Neural cell (in vitro differentiated cells): ENCODE results near the gene POLR1E. TPM values are rescaled to one million over a fixed set of nuclear protein-coding genes. Genes with fewer than 3 reads are reported as not detected.

ENCODE experiments used
- H2AFZ ChIP-seq: fragments of 200-600, 300-800 bp; sonication (generic), shearing (Covaris generic); 2 replicates; pipeline ENCODE4 v1.6.0; 2014; ENCODE audit warnings: low read depth, mild to moderate bottlenecking, antibody characterized with exemption, low read length, moderate library complexity
- H3F3A ChIP-seq: fragments of 200-600 bp; shearing (Covaris generic); 2 replicates; pipeline ENCODE4 v1.6.1; 2016; ENCODE audit warnings: mild to moderate bottlenecking, moderate library complexity, mixed read lengths, antibody characterized with exemption, low read length; ENCODE audit not compliant: insufficient read depth, poor library complexity, severe bottlenecking
- H3K27ac ChIP-seq: fragments of 200-600, 300-800 bp; sonication (generic), shearing (Covaris generic); 2 replicates; pipeline ENCODE4 v1.5.1; 2014; ENCODE audit warnings: mild to moderate bottlenecking, low read length, moderate library complexity
- H3K27me3 ChIP-seq: fragments of 300-800, 200-600 bp; sonication (generic), shearing (Covaris generic); 2 replicates; pipeline ENCODE4 v1.6.0; 2014; ENCODE audit warnings: mild to moderate bottlenecking, low read depth, low read length, moderate library complexity; ENCODE audit not compliant: insufficient read depth
- H3K36me3 ChIP-seq: fragments of 300-800, 200-600 bp; sonication (generic), shearing (Covaris generic); 2 replicates; pipeline ENCODE4 v1.5.1; 2014; ENCODE audit warnings: mild to moderate bottlenecking, antibody characterized with exemption, low read length, moderate library complexity; ENCODE audit not compliant: insufficient read depth
- H3K4me2 ChIP-seq: fragments of 300-800, 200-600 bp; sonication (generic), shearing (Covaris generic); 2 replicates; pipeline ENCODE4 v1.6.0; 2014; ENCODE audit warnings: mild to moderate bottlenecking, low read length
- H3K4me3 ChIP-seq: fragments of 300-800, 200-600 bp; sonication (generic), shearing (Covaris generic); 2 replicates; pipeline ENCODE4 v1.5.1; 2014; ENCODE audit warnings: mild to moderate bottlenecking, low read length, moderate library complexity
- H3K79me2 ChIP-seq: fragments of 200-600 bp; shearing (Covaris generic); replicated peaks from 2 replicates; pipeline ENCODE4 v1.6.0; 2014; ENCODE audit warnings: mild to moderate bottlenecking, low read length, moderate library complexity; ENCODE audit not compliant: insufficient read depth
- H3K9ac ChIP-seq: fragments of 300-800, 200-600 bp; sonication (generic), shearing (Covaris generic); 2 replicates; pipeline ENCODE4 v1.6.1; 2016; ENCODE audit warnings: mild to moderate bottlenecking, low read length, mixed read lengths
- H3K9me2 ChIP-seq: fragments of 200-600 bp; shearing (Covaris generic); 2 replicates; pipeline ENCODE4 v1.6.1; 2016; ENCODE audit warnings: mild to moderate bottlenecking, low read length, mixed read lengths; ENCODE audit not compliant: insufficient read depth
- H3K9me3 ChIP-seq: fragments of 200-600, 300-800 bp; sonication (generic), shearing (Covaris generic); 2 replicates; pipeline ENCODE4 v1.6.1; 2016; ENCODE audit warnings: mild to moderate bottlenecking, mixed run types, low read length, moderate library complexity, mixed read lengths
- H4K20me1 ChIP-seq: fragments of 200-600 bp; shearing (Covaris generic); 2 replicates; pipeline ENCODE4 v1.6.1; 2016; ENCODE audit warnings: mild to moderate bottlenecking, mixed run types; ENCODE audit not compliant: insufficient read depth
- CTCF ChIP-seq: fragments of 450-650 bp; IDR thresholded peaks from 2 replicates; pipeline ENCODE4 v1.5.1; 2014; ENCODE audit warnings: antibody characterized with exemption, mild to moderate bottlenecking, moderate library complexity; ENCODE audit not compliant: poor library complexity, severe bottlenecking
- EP300 ChIP-seq: fragments of 450-650 bp; conservative IDR thresholded peaks from 2 replicates; pipeline ENCODE4 v1.6.1; 2014; ENCODE audit warnings: antibody characterized with exemption, mild to moderate bottlenecking, moderate library complexity; ENCODE audit not compliant: poor library complexity, severe bottlenecking
- EZH2 ChIP-seq: fragments of 200-600, 300-800 bp; shearing (Covaris generic), sonication (generic); IDR thresholded peaks from 2 replicates; pipeline ENCODE4 v1.6.1; 2014; ENCODE audit warnings: antibody characterized with exemption, low read length, borderline replicate concordance, mild to moderate bottlenecking; ENCODE audit not compliant: insufficient read depth, poor library complexity, severe bottlenecking
- MXI1 ChIP-seq: fragments of 450-650 bp; conservative IDR thresholded peaks from 2 replicates; pipeline ENCODE4 v1.6.1; 2014; ENCODE audit warnings: antibody characterized with exemption, mild to moderate bottlenecking; ENCODE audit not compliant: poor library complexity, severe bottlenecking
- POLR2AphosphoS5 ChIP-seq: IDR thresholded peaks from 2 replicates; pipeline ENCODE4 v1.6.1; 2012
- RAD21 ChIP-seq: fragments of 450-650 bp; conservative IDR thresholded peaks from 2 replicates; pipeline ENCODE4 v1.6.1; 2014; ENCODE audit warnings: antibody characterized with exemption, mild to moderate bottlenecking, moderate library complexity
- SMC3 ChIP-seq: fragments of 450-650 bp; conservative IDR thresholded peaks from 2 replicates; pipeline ENCODE4 v1.6.1; 2014; ENCODE audit warnings: antibody characterized with exemption, mild to moderate bottlenecking, moderate library complexity; ENCODE audit not compliant: poor library complexity
- TAF1 ChIP-seq: IDR thresholded peaks from 2 replicates; pipeline ENCODE4 v1.6.1; 2012; ENCODE audit warnings: low read depth
- polyA plus RNA-seq: library from polyadenylated mRNA; depleted of rRNA; stranded (reverse); fragments of >200 nt; gene quantifications from 2 replicates; pipeline ENCODE4 v1.2.3, GENCODE V29; 2014
- TF ChIP-seq, protein P1 (sequence below): IDR thresholded peaks from 2 replicates; pipeline ENCODE4 v1.6.1; 2012; ENCODE audit warnings: borderline replicate concordance

POLR1E gene
- polyA plus RNA-seq, 1 donor from 2014 or later = 19.1 TPM

GRCh38 chr9:37542895-37543294 is 57.1 kb downstream of the POLR1E start:
- H3K4me2 ChIP-seq = no peak overlapping the region
- no peak overlapping the region for H2AFZ ChIP-seq
- H3K27ac ChIP-seq = no peak overlapping the region
- H3F3A ChIP-seq = no peaks in the 10 kb centered on the region
- no peaks in the 10 kb centered on the region for H3K36me3 ChIP-seq
- no peaks in the 10 kb centered on the region for H3K9me3 ChIP-seq
- H4K20me1 ChIP-seq = no peaks in the 10 kb centered on the region
- H3K9ac ChIP-seq = no peak overlapping the region
- H3K9me2 ChIP-seq = no peaks in the 10 kb centered on the region
- H3K27me3 ChIP-seq = no peaks in the 10 kb centered on the region
- no peak overlapping the region for H3K4me3 ChIP-seq
- no peaks in the 10 kb centered on the region for H3K79me2 ChIP-seq
- TF ChIP-seq POLR2AphosphoS5 = no peak
- no peak for TF ChIP-seq EZH2
- TF ChIP-seq RAD21 = no peak
- TF ChIP-seq EP300 = no peak
- no peak for TF ChIP-seq SMC3
- no peak for TF ChIP-seq TAF1
- no peak for TF ChIP-seq MXI1
- TF ChIP-seq, protein P1, sequence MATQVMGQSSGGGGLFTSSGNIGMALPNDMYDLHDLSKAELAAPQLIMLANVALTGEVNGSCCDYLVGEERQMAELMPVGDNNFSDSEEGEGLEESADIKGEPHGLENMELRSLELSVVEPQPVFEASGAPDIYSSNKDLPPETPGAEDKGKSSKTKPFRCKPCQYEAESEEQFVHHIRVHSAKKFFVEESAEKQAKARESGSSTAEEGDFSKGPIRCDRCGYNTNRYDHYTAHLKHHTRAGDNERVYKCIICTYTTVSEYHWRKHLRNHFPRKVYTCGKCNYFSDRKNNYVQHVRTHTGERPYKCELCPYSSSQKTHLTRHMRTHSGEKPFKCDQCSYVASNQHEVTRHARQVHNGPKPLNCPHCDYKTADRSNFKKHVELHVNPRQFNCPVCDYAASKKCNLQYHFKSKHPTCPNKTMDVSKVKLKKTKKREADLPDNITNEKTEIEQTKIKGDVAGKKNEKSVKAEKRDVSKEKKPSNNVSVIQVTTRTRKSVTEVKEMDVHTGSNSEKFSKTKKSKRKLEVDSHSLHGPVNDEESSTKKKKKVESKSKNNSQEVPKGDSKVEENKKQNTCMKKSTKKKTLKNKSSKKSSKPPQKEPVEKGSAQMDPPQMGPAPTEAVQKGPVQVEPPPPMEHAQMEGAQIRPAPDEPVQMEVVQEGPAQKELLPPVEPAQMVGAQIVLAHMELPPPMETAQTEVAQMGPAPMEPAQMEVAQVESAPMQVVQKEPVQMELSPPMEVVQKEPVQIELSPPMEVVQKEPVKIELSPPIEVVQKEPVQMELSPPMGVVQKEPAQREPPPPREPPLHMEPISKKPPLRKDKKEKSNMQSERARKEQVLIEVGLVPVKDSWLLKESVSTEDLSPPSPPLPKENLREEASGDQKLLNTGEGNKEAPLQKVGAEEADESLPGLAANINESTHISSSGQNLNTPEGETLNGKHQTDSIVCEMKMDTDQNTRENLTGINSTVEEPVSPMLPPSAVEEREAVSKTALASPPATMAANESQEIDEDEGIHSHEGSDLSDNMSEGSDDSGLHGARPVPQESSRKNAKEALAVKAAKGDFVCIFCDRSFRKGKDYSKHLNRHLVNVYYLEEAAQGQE = no peak

GRCh38 chr9:37543468-37543867 is 57.7 kb downstream of the POLR1E start:
- H3K9ac ChIP-seq = no peak overlapping the region
- H3K4me3 ChIP-seq = no peak overlapping the region
- no peak overlapping the region for H2AFZ ChIP-seq
- H3K36me3 ChIP-seq = no peaks in the 10 kb centered on the region
- H3K27ac ChIP-seq = no peak overlapping the region
- H3K4me2 ChIP-seq = no peak overlapping the region
- no peaks in the 10 kb centered on the region for H4K20me1 ChIP-seq
- TF ChIP-seq SMC3 = no peak
- no peak for TF ChIP-seq CTCF
- TF ChIP-seq EZH2 = no peak
- no peak for TF ChIP-seq EP300
- TF ChIP-seq TAF1 = no peak
- TF ChIP-seq, protein P1 = no peak
- no peak for TF ChIP-seq RAD21
- no peak for TF ChIP-seq MXI1
- no peak for TF ChIP-seq POLR2AphosphoS5
- H3K9me3 ChIP-seq = no peaks in the 10 kb centered on the region
- H3F3A ChIP-seq = no peaks in the 10 kb centered on the region
- H3K9me2 ChIP-seq = no peaks in the 10 kb centered on the region
- H3K27me3 ChIP-seq = no peaks in the 10 kb centered on the region
- H3K79me2 ChIP-seq = no peaks in the 10 kb centered on the region
